ENCODE data around the gene USH1C.
A peak's percentile ranks its signal among the peaks of the same experiment; 100 is the strongest.

The USH1C gene

GRCh38 chr11:17473071-17473744 lies 71.0 kb downstream of the USH1C start:
- peak; percentile 4 for TF ChIP-seq CTCF (IDR thresholded peaks at IDR 0.05; ENCODE audit: low read depth, low read length, missing control alignments)
- no peak overlapping the region for H3K4me3 ChIP-seq (ENCODE audit: low read depth, low read length)
- no peak for DNase-seq (ENCODE audit: low read depth)

GRCh38 chr11:17472467-17472866 lies 71.7 kb downstream of the USH1C start:
- TF ChIP-seq CTCF (IDR thresholded peaks at IDR 0.05; ENCODE audit: low read depth, low read length, missing control alignments): no peak
- no peak overlapping the region for H3K4me3 ChIP-seq (ENCODE audit: low read depth, low read length)
- DNase-seq (ENCODE audit: low read depth): no peak

GRCh38 chr11:17471501-17471900 lies 72.7 kb downstream of the USH1C start:
- TF ChIP-seq CTCF (IDR thresholded peaks at IDR 0.05; ENCODE audit: low read depth, low read length, missing control alignments): no peak
- H3K4me3 ChIP-seq (ENCODE audit: low read depth, low read length): no peak overlapping the region
- no peak for DNase-seq (ENCODE audit: low read depth)

GRCh38 chr11:17469998-17470397 lies 74.2 kb downstream of the USH1C start:
- DNase-seq (ENCODE audit: low read depth): no peak
- no peak overlapping the region for H3K4me3 ChIP-seq (ENCODE audit: low read depth, low read length)
- no peak for TF ChIP-seq CTCF (IDR thresholded peaks at IDR 0.05; ENCODE audit: low read depth, low read length, missing control alignments)

GRCh38 chr11:17468122-17468521 lies 76.1 kb downstream of the USH1C start:
- no peak for DNase-seq (ENCODE audit: low read depth)
- no peak overlapping the region for H3K4me3 ChIP-seq (ENCODE audit: low read depth, low read length)
- TF ChIP-seq CTCF (IDR thresholded peaks at IDR 0.05; ENCODE audit: low read depth, low read length, missing control alignments): no peak

- no peak overlapping the region for H3K4me3 ChIP-seq (ENCODE audit: low read depth, low read length)
- no peak for TF ChIP-seq CTCF (IDR thresholded peaks at IDR 0.05; ENCODE audit: low read depth, low read length, missing control alignments)
- DNase-seq (ENCODE audit: low read depth): no peak
These were observed 80.6 kb downstream of the USH1C start for GRCh38 chr11:17463546-17464174.

GRCh38 chr11:17462940-17463339 lies 81.3 kb downstream of the USH1C start:
- TF ChIP-seq CTCF (IDR thresholded peaks at IDR 0.05; ENCODE audit: low read depth, low read length, missing control alignments): no peak
- no peak for DNase-seq (ENCODE audit: low read depth)
- no peak overlapping the region for H3K4me3 ChIP-seq (ENCODE audit: low read depth, low read length)

All from GM12864 (cell line).